ENCODE results near the gene TTLL7. TPM values are rescaled to one million over a fixed set of nuclear protein-coding genes. Genes with fewer than 3 reads are reported as not detected.

TTLL7 gene
- total RNA-seq, 1 experiment from 2014 or later = 7.9 TPM

GRCh38 chr1:83927061-83927460 is 71.9 kb downstream of the TTLL7 start:
- Mint-ChIP-seq H3K9me3 (no peaks in the 10 kb centered on the region), H3K27ac (no peak overlapping the region), H3K36me3 (no peaks in the 10 kb centered on the region), H3K4me1 (peaks cover 23% of the 10 kb centered on the region), H3K27me3 (ENCODE audit: low read depth) (no peaks in the 10 kb centered on the region), H3K4me3 (no peak overlapping the region)
- DNase-seq (ENCODE audit: low spot score) = no peak
- TF ChIP-seq ARID4B (CRISPR knock-in tag; IDR thresholded peaks at IDR 0.05; ENCODE audit: borderline replicate concordance) = no peak
- no peak for TF ChIP-seq FOXK1 (CRISPR knock-in tag; IDR thresholded peaks at IDR 0.05)
- TF ChIP-seq ZNF138 (CRISPR knock-in tag; conservative IDR thresholded peaks at IDR 0.05) = no peak
- no peak for TF ChIP-seq ZNF425 (CRISPR knock-in tag; conservative IDR thresholded peaks at IDR 0.05)
- TF ChIP-seq PRDM15 (CRISPR knock-in tag; IDR thresholded peaks at IDR 0.05) = no peak
- no peak for TF ChIP-seq USF2 (CRISPR knock-in tag; IDR thresholded peaks at IDR 0.05)
- TF ChIP-seq SOX15 (CRISPR knock-in tag; IDR thresholded peaks at IDR 0.05) = no peak
- no peak for TF ChIP-seq TP53 (CRISPR knock-in tag; IDR thresholded peaks at IDR 0.05)
- TF ChIP-seq ZNF121 (CRISPR knock-in tag; IDR thresholded peaks at IDR 0.05) = no peak
- TF ChIP-seq ETV6 (CRISPR knock-in tag; IDR thresholded peaks at IDR 0.05) = no peak
- TF ChIP-seq FOXP1 (CRISPR knock-in tag; IDR thresholded peaks at IDR 0.05; ENCODE audit: borderline replicate concordance) = no peak
- TF ChIP-seq NR1H2 (CRISPR knock-in tag; IDR thresholded peaks at IDR 0.05) = no peak
- no peak for TF ChIP-seq OVOL2 (CRISPR knock-in tag; IDR thresholded peaks at IDR 0.05; ENCODE audit: borderline replicate concordance)
- no peak for TF ChIP-seq RELA (CRISPR knock-in tag; IDR thresholded peaks at IDR 0.05; ENCODE audit: borderline replicate concordance)
- TF ChIP-seq NFYB (CRISPR knock-in tag; conservative IDR thresholded peaks at IDR 0.05; ENCODE audit: low read depth) = no peak
- CTCF ChIA-PET = no interaction called here
- no peak for ATAC-seq
- POLR2A ChIA-PET = no interaction called here

- POLR2A ChIA-PET = no interaction called here
- Mint-ChIP-seq H3K36me3 (0 out of 2 replicates have a peak, but pooled peaks cover 2% of the 10 kb centered on the region), H3K9me3 (no peaks in the 10 kb centered on the region), H3K4me3 (no peak overlapping the region), H3K4me1 (peaks cover 23% of the 10 kb centered on the region), H3K27ac (no peak overlapping the region), H3K27me3 (ENCODE audit: low read depth) (no peaks in the 10 kb centered on the region)
- CTCF ChIA-PET = interaction anchor here (1.3 kb wide), 1 partner anchor 12 kb away, joined by 3 read pairs; no protein-coding TSS in a partner anchor
- DNase-seq (ENCODE audit: low spot score) (no peak), ATAC-seq (no peak)
- TF ChIP-seq CBFB (CRISPR knock-in tag; IDR thresholded peaks at IDR 0.05; ENCODE audit: low read depth) (no peak), AFF4 (CRISPR knock-in tag; IDR thresholded peaks at IDR 0.05; ENCODE audit: borderline replicate concordance) (no peak), HMGXB4 (CRISPR knock-in tag; IDR thresholded peaks at IDR 0.05) (no peak)
Measured at GRCh38 chr1:83923553-83923952, 75.4 kb downstream of the TTLL7 start.

Measured in WTC11 (cell line).